Activated CD4-positive, alpha-beta memory T cell treated with anti-CD3 and anti-CD28 coated beads, Interleukin-2, amount 10 ng/mL, durations not matched to agents 7 days and 5 days (primary cell): ENCODE measurements around the gene XKR8. TPM values are rescaled to one million over a fixed set of nuclear protein-coding genes. Genes with fewer than 3 reads are reported as not detected.
"Not testable (repeated sequence)": the region's sequence is repeated elsewhere in the genome, so short reads cannot be mapped to it uniquely, and the experiment has no call there.

Experiments used
- CTCF ChIA-PET: fragments of 350-600 bp; sonication (Branson Sonifier 250); formaldehyde crosslinking; loops from one replicate; lab custom pipeline; 2021; ENCODE audit warnings: antibody characterized with exemption, inconsistent platforms; lab: Charles Lee
- POLR2A ChIA-PET: fragments of 350-600 bp; sonication (Branson Sonifier 250); formaldehyde crosslinking; loops from one replicate; lab custom pipeline; 2021; ENCODE audit warnings: antibody characterized with exemption; lab: Charles Lee
- DNase-seq: peaks from one replicate; pipeline ENCODE4 v3.0.0-alpha.2; 2020
- H3K27ac Mint-ChIP-seq: one replicate; pipeline ENCODE4 v1.8.0; 2021; ENCODE audit warnings: mild to moderate bottlenecking, mixed read lengths
- H3K27me3 Mint-ChIP-seq: one replicate; pipeline ENCODE4 v1.8.0; 2021; ENCODE audit warnings: mixed read lengths
- H3K36me3 Mint-ChIP-seq: one replicate; pipeline ENCODE4 v1.8.0; 2021; ENCODE audit warnings: low read depth, mixed read lengths
- H3K4me1 Mint-ChIP-seq: one replicate; pipeline ENCODE4 v1.8.0; 2021; ENCODE audit warnings: mixed read lengths
- H3K4me3 Mint-ChIP-seq: one replicate; pipeline ENCODE4 v1.8.0; 2021; ENCODE audit warnings: mild to moderate bottlenecking, mixed read lengths
- H3K9me3 Mint-ChIP-seq: one replicate; pipeline ENCODE4 v1.8.0; 2021; ENCODE audit warnings: mixed read lengths
- total RNA-seq, 2 experiments: library from RNA; stranded (reverse); gene quantifications; one replicate each; pipeline ENCODE4 v1.2.3, GENCODE V29; 2021

The XKR8 gene
- total RNA-seq, 2 experiments from 2014 or later: 7.9 to 10.0 TPM

GRCh38 chr1:27973771-27974416 lies 14.1 kb downstream of the XKR8 start:
- Mint-ChIP-seq H3K9me3 (no peaks in the 10 kb centered on the region), H3K4me1 (peaks cover 19% of the 10 kb centered on the region), H3K4me3 (no peak overlapping the region), H3K27ac (no peak overlapping the region), H3K36me3 (peaks cover 32% of the 10 kb centered on the region), H3K27me3 (no peaks in the 10 kb centered on the region)
- CTCF ChIA-PET: interaction anchor here (0.8 to 1.7 kb wide), 5 partner anchors 14 to 208 kb away, joined by 3 to 5 read pairs (median 4); partner anchors contain the start of gene XKR8
- POLR2A ChIA-PET: no interaction called here
- no peak for DNase-seq

- no peak for DNase-seq
- Mint-ChIP-seq H3K27ac (no peak overlapping the region), H3K36me3 (peaks cover 31% of the 10 kb centered on the region), H3K4me3 (no peak overlapping the region), H3K4me1 (peaks cover 17% of the 10 kb centered on the region), H3K9me3 (no peaks in the 10 kb centered on the region), H3K27me3 (no peaks in the 10 kb centered on the region)
- POLR2A ChIA-PET: no interaction called here
- CTCF ChIA-PET: interaction anchor here (0.5 to 1.7 kb wide), 6 partner anchors 14 to 208 kb away, joined by 3 to 5 read pairs (median 4); partner anchors contain the start of gene XKR8
These were observed 14.6 kb downstream of the XKR8 start for GRCh38 chr1:27974417-27974781.

- ChIA-PET POLR2A (interaction anchor here (2.1 kb wide), 1 partner anchor 13 kb away, joined by 6 read pairs; no protein-coding TSS in a partner anchor), CTCF (interaction anchor here (1.2 to 3.4 kb wide), 13 partner anchors 9 to 310 kb away, joined by 3 to 22 read pairs (median 4); no protein-coding TSS in a partner anchor)
- no peak for DNase-seq
- H3K4me1 Mint-ChIP-seq: peaks cover 5% of the 10 kb centered on the region
- H3K4me3 Mint-ChIP-seq: no peak overlapping the region
- H3K27me3 Mint-ChIP-seq: no peaks in the 10 kb centered on the region
- H3K36me3 Mint-ChIP-seq: peaks cover 13% of the 10 kb centered on the region
- no peak overlapping the region for H3K27ac Mint-ChIP-seq
- no peaks in the 10 kb centered on the region for H3K9me3 Mint-ChIP-seq
These were observed 19.5 kb downstream of the XKR8 start for GRCh38 chr1:27979151-27979858.

- no peaks in the 10 kb centered on the region for H3K9me3 Mint-ChIP-seq
- H3K4me1 Mint-ChIP-seq: peaks cover 5% of the 10 kb centered on the region
- no peaks in the 10 kb centered on the region for H3K27me3 Mint-ChIP-seq
- H3K4me3 Mint-ChIP-seq: no peak overlapping the region
- ChIA-PET CTCF (interaction anchor here (1.2 to 3.4 kb wide), 13 partner anchors 8 to 311 kb away, joined by 3 to 22 read pairs (median 4); no protein-coding TSS in a partner anchor), POLR2A (interaction anchor here (1.2 to 2.1 kb wide), 2 partner anchors 13 to 108 kb away, joined by 4 to 6 read pairs; partner anchors contain the start of gene EYA3)
- peaks cover 13% of the 10 kb centered on the region for H3K36me3 Mint-ChIP-seq
- no peak overlapping the region for H3K27ac Mint-ChIP-seq
- no peak for DNase-seq
These were observed 20.1 kb downstream of the XKR8 start for GRCh38 chr1:27979859-27980201.

- Mint-ChIP-seq H3K36me3 (peaks cover 15% of the 10 kb centered on the region), H3K27ac (no peak overlapping the region), H3K27me3 (no peaks in the 10 kb centered on the region), H3K9me3 (no peaks in the 10 kb centered on the region), H3K4me1 (peaks cover 5% of the 10 kb centered on the region), H3K4me3 (no peak overlapping the region)
- ChIA-PET POLR2A (interaction anchor here (1.2 to 2.1 kb wide), 2 partner anchors 12 to 108 kb away, joined by 4 to 6 read pairs; partner anchors contain the start of gene EYA3), CTCF (interaction anchor here (0.7 to 3.4 kb wide), 15 partner anchors 8 to 311 kb away, joined by 3 to 22 read pairs (median 4); partner anchors contain the start of gene EYA3)
- no peak for DNase-seq
These were observed 20.6 kb downstream of the XKR8 start for GRCh38 chr1:27980216-27980845.

- POLR2A ChIA-PET: interaction anchor here (1.2 kb wide), 1 partner anchor 107 kb away, joined by 4 read pairs; the partner anchor contains the start of gene EYA3
- Mint-ChIP-seq H3K27ac (peak overlapping the region; percentile 61), H3K4me3 (no peak overlapping the region), H3K27me3 (no peaks in the 10 kb centered on the region), H3K9me3 (no peaks in the 10 kb centered on the region), H3K36me3 (peaks cover 18% of the 10 kb centered on the region), H3K4me1 (peaks cover 5% of the 10 kb centered on the region)
- DNase-seq: no peak
- CTCF ChIA-PET: interaction anchor here (0.9 to 3.4 kb wide), 10 partner anchors 10 to 312 kb away, joined by 3 to 22 read pairs (median 4); no protein-coding TSS in a partner anchor
These were observed 21.4 kb downstream of the XKR8 start for GRCh38 chr1:27981145-27981544.

- ChIA-PET POLR2A (interaction anchor here (1.6 kb wide), 1 partner anchor 97 kb away, joined by 7 read pairs; the partner anchor contains the start of gene EYA3), CTCF (interaction anchor here (0.7 to 3.9 kb wide), 3 partner anchors 11 to 97 kb away, joined by 3 to 11 read pairs (median 4); partner anchors contain the start of gene EYA3)
- no peak overlapping the region for H3K4me3 Mint-ChIP-seq
- no peaks in the 10 kb centered on the region for H3K9me3 Mint-ChIP-seq
- H3K36me3 Mint-ChIP-seq: peaks cover 60% of the 10 kb centered on the region
- DNase-seq: no peak
- peaks cover 44% of the 10 kb centered on the region for H3K4me1 Mint-ChIP-seq
- H3K27ac Mint-ChIP-seq: no peak overlapping the region
- no peaks in the 10 kb centered on the region for H3K27me3 Mint-ChIP-seq
These were observed 31.3 kb downstream of the XKR8 start for GRCh38 chr1:27990920-27991537.

- peaks cover 67% of the 10 kb centered on the region for H3K36me3 Mint-ChIP-seq
- no peak overlapping the region for H3K4me3 Mint-ChIP-seq
- peak; percentile 66 for DNase-seq
- CTCF ChIA-PET: interaction anchor here (0.6 to 3.9 kb wide), 6 partner anchors 10 to 97 kb away, joined by 3 to 11 read pairs (median 5); partner anchors contain the start of gene EYA3
- peaks cover 39% of the 10 kb centered on the region for H3K4me1 Mint-ChIP-seq
- H3K27ac Mint-ChIP-seq: peak overlapping the region; percentile 84
- no peaks in the 10 kb centered on the region for H3K9me3 Mint-ChIP-seq
- POLR2A ChIA-PET: interaction anchor here (1.2 to 2.0 kb wide), 7 partner anchors 13 to 208 kb away, joined by 3 to 14 read pairs (median 6); partner anchors contain the start of genes EYA3, PPP1R8 and XKR8
- no peaks in the 10 kb centered on the region for H3K27me3 Mint-ChIP-seq
These were observed 32.5 kb downstream of the XKR8 start for GRCh38 chr1:27992276-27992675.

- no peaks in the 10 kb centered on the region for H3K9me3 Mint-ChIP-seq
- DNase-seq: peak; percentile 35
- H3K27ac Mint-ChIP-seq: peak overlapping the region; percentile 84
- H3K27me3 Mint-ChIP-seq: no peaks in the 10 kb centered on the region
- H3K4me3 Mint-ChIP-seq: no peak overlapping the region
- peaks cover 68% of the 10 kb centered on the region for H3K36me3 Mint-ChIP-seq
- ChIA-PET POLR2A (interaction anchor here (0.6 to 2.0 kb wide), 9 partner anchors 34 to 731 kb away, joined by 3 to 14 read pairs (median 4); partner anchors contain the start of genes EYA3, PPP1R8 and XKR8), CTCF (interaction anchor here (1.3 to 3.9 kb wide), 3 partner anchors 13 to 95 kb away, joined by 6 to 11 read pairs (median 8); partner anchors contain the start of gene EYA3)
- H3K4me1 Mint-ChIP-seq: peaks cover 35% of the 10 kb centered on the region
These were observed 33.5 kb downstream of the XKR8 start for GRCh38 chr1:27993241-27993640.

- ChIA-PET CTCF (interaction anchor here (3.9 kb wide), 1 partner anchor 94 kb away, joined by 11 read pairs; the partner anchor contains the start of gene EYA3), POLR2A (interaction anchor here (0.6 kb wide), 1 partner anchor 730 kb away, joined by 3 read pairs; no protein-coding TSS in a partner anchor)
- Mint-ChIP-seq H3K9me3 (no peaks in the 10 kb centered on the region), H3K4me3 (no peak overlapping the region), H3K27ac (no peak overlapping the region), H3K4me1 (peaks cover 35% of the 10 kb centered on the region), H3K27me3 (no peaks in the 10 kb centered on the region), H3K36me3 (peaks cover 63% of the 10 kb centered on the region)
- no peak for DNase-seq
These were observed 34.3 kb downstream of the XKR8 start for GRCh38 chr1:27994060-27994459.

- DNase-seq, POLR2A ChIA-PET, H3K9me3 Mint-ChIP-seq, H3K4me3 Mint-ChIP-seq, H3K27ac Mint-ChIP-seq, H3K27me3 Mint-ChIP-seq: not testable (repeated sequence)
- CTCF ChIA-PET: interaction anchor here (1.3 kb wide), 1 partner anchor 137 kb away, joined by 4 read pairs; no protein-coding TSS in a partner anchor
- Mint-ChIP-seq H3K4me1 (peaks cover 35% of the 10 kb centered on the region), H3K36me3 (peaks cover 61% of the 10 kb centered on the region)
These were observed 34.8 kb downstream of the XKR8 start for GRCh38 chr1:27994526-27994925.
